ENCODE data around the gene TDRD15. TPM values are rescaled to one million over a fixed set of nuclear protein-coding genes. Genes with fewer than 3 reads are reported as not detected.

The TDRD15 gene
- total RNA-seq, 1 donor from 2014 or later: not detected

GRCh38 chr2:21095178-21095577 is 28.6 kb upstream of the TDRD15 start:
- no peak overlapping the region for H3K27ac Mint-ChIP-seq (ENCODE audit: unreplicated experiment)
- H3K4me3 Mint-ChIP-seq (ENCODE audit: unreplicated experiment): no peak overlapping the region
- H3K4me1 Mint-ChIP-seq (ENCODE audit: low read depth, unreplicated experiment): no peaks in the 10 kb centered on the region
- DNase-seq: no peak
- H3K36me3 Mint-ChIP-seq (ENCODE audit: unreplicated experiment): no peaks in the 10 kb centered on the region
- TF ChIP-seq CTCF (IDR thresholded peaks at IDR 0.05; ENCODE audit: partially characterized antibody, unreplicated experiment): no peak
- no peaks in the 10 kb centered on the region for H3K9me3 Mint-ChIP-seq (ENCODE audit: unreplicated experiment)
- H3K27me3 Mint-ChIP-seq (ENCODE audit: unreplicated experiment): no peaks in the 10 kb centered on the region

GRCh38 chr2:21095714-21096113 is 28.1 kb upstream of the TDRD15 start:
- Mint-ChIP-seq H3K27ac (ENCODE audit: unreplicated experiment) (no peak overlapping the region), H3K9me3 (ENCODE audit: unreplicated experiment) (no peaks in the 10 kb centered on the region), H3K4me3 (ENCODE audit: unreplicated experiment) (no peak overlapping the region), H3K4me1 (ENCODE audit: low read depth, unreplicated experiment) (no peaks in the 10 kb centered on the region), H3K27me3 (ENCODE audit: unreplicated experiment) (no peaks in the 10 kb centered on the region), H3K36me3 (ENCODE audit: unreplicated experiment) (no peaks in the 10 kb centered on the region)
- no peak for DNase-seq
- no peak for TF ChIP-seq CTCF (IDR thresholded peaks at IDR 0.05; ENCODE audit: partially characterized antibody, unreplicated experiment)

- Mint-ChIP-seq H3K36me3 (ENCODE audit: unreplicated experiment) (no peaks in the 10 kb centered on the region), H3K27ac (ENCODE audit: unreplicated experiment) (no peak overlapping the region), H3K27me3 (ENCODE audit: unreplicated experiment) (no peaks in the 10 kb centered on the region), H3K9me3 (ENCODE audit: unreplicated experiment) (no peaks in the 10 kb centered on the region), H3K4me1 (ENCODE audit: low read depth, unreplicated experiment) (no peaks in the 10 kb centered on the region), H3K4me3 (ENCODE audit: unreplicated experiment) (no peak overlapping the region)
- no peak for DNase-seq
- no peak for TF ChIP-seq CTCF (IDR thresholded peaks at IDR 0.05; ENCODE audit: partially characterized antibody, unreplicated experiment)
These were observed 27.3 kb upstream of the TDRD15 start for GRCh38 chr2:21096458-21096857.

GRCh38 chr2:21097331-21097730 is 26.4 kb upstream of the TDRD15 start:
- H3K27ac Mint-ChIP-seq (ENCODE audit: unreplicated experiment): no peak overlapping the region
- H3K27me3 Mint-ChIP-seq (ENCODE audit: unreplicated experiment): no peaks in the 10 kb centered on the region
- H3K4me1 Mint-ChIP-seq (ENCODE audit: low read depth, unreplicated experiment): no peaks in the 10 kb centered on the region
- DNase-seq: no peak
- H3K4me3 Mint-ChIP-seq (ENCODE audit: unreplicated experiment): no peak overlapping the region
- TF ChIP-seq CTCF (IDR thresholded peaks at IDR 0.05; ENCODE audit: partially characterized antibody, unreplicated experiment): no peak
- no peaks in the 10 kb centered on the region for H3K9me3 Mint-ChIP-seq (ENCODE audit: unreplicated experiment)
- H3K36me3 Mint-ChIP-seq (ENCODE audit: unreplicated experiment): no peaks in the 10 kb centered on the region

- no peaks in the 10 kb centered on the region for H3K9me3 Mint-ChIP-seq (ENCODE audit: unreplicated experiment)
- no peak for TF ChIP-seq CTCF (IDR thresholded peaks at IDR 0.05; ENCODE audit: partially characterized antibody, unreplicated experiment)
- H3K27me3 Mint-ChIP-seq (ENCODE audit: unreplicated experiment): no peaks in the 10 kb centered on the region
- H3K27ac Mint-ChIP-seq (ENCODE audit: unreplicated experiment): no peak overlapping the region
- H3K4me1 Mint-ChIP-seq (ENCODE audit: low read depth, unreplicated experiment): no peaks in the 10 kb centered on the region
- H3K4me3 Mint-ChIP-seq (ENCODE audit: unreplicated experiment): no peak overlapping the region
- H3K36me3 Mint-ChIP-seq (ENCODE audit: unreplicated experiment): no peaks in the 10 kb centered on the region
- DNase-seq: no peak
These were observed 25.5 kb upstream of the TDRD15 start for GRCh38 chr2:21098294-21098693.

Measured in glutamatergic neuron (in vitro differentiated cells).